H9 (cell line): ENCODE results near the gene PVR. TPM values are rescaled to one million over a fixed set of nuclear protein-coding genes. Genes with fewer than 3 reads are reported as not detected.
A peak's percentile ranks its signal among the peaks of the same experiment; 100 is the strongest.

Experiments used
- DNase-seq: peaks from one replicate; pipeline ENCODE4 v3.0.0-alpha.2; 2017
- H2AFZ ChIP-seq: one replicate; pipeline ENCODE4 v1.6.1; 2013; ENCODE audit warnings: mild to moderate bottlenecking, low read length, control low read depth, moderate library complexity
- H2AK5ac ChIP-seq: 2 replicates; pipeline ENCODE4 v1.6.1; 2013; ENCODE audit warnings: low read length, control low read depth, mixed read lengths; ENCODE audit not compliant: insufficient read length
- H2BK120ac ChIP-seq: one replicate; pipeline ENCODE4 v1.6.1; 2013; ENCODE audit warnings: low read depth, mild to moderate bottlenecking, low read length, control low read depth, inconsistent platforms; ENCODE audit not compliant: poor library complexity, severe bottlenecking
- H2BK12ac ChIP-seq: 2 replicates; pipeline ENCODE4 v1.6.1; 2013; ENCODE audit warnings: low read length, control low read depth, mixed read lengths, low read depth; ENCODE audit not compliant: insufficient read length
- H2BK15ac ChIP-seq: 2 replicates; pipeline ENCODE4 v1.6.1; 2013; ENCODE audit warnings: low read depth, low read length, control low read depth
- H2BK20ac ChIP-seq: one replicate; pipeline ENCODE4 v1.6.1; 2013; ENCODE audit warnings: low read depth, mild to moderate bottlenecking, low read length, control low read depth, inconsistent platforms; ENCODE audit not compliant: poor library complexity, severe bottlenecking
- H2BK5ac ChIP-seq: 2 replicates; pipeline ENCODE4 v1.6.1; 2013; ENCODE audit warnings: low read length, control low read depth, mixed read lengths; ENCODE audit not compliant: insufficient read length
- H3K14ac ChIP-seq: 2 replicates; pipeline ENCODE4 v1.6.1; 2013; ENCODE audit warnings: low read length, control low read depth; ENCODE audit not compliant: insufficient read depth
- H3K18ac ChIP-seq: 2 replicates; pipeline ENCODE4 v1.6.1; 2013; ENCODE audit warnings: low read depth, mild to moderate bottlenecking, mixed read lengths, low read length, control low read depth; ENCODE audit not compliant: insufficient read length
- H3K23ac ChIP-seq: 2 replicates; pipeline ENCODE4 v1.6.1; 2013; ENCODE audit warnings: low read length, control low read depth, mixed read lengths, low read depth; ENCODE audit not compliant: insufficient read length
- H3K23me2 ChIP-seq: 2 replicates; pipeline ENCODE4 v1.6.1; 2013; ENCODE audit warnings: low read depth, mild to moderate bottlenecking, mixed read lengths, low read length, control low read depth; ENCODE audit not compliant: insufficient read length, poor library complexity, severe bottlenecking
- H3K27ac ChIP-seq: 2 replicates; pipeline ENCODE4 v1.5.1; 2013; ENCODE audit warnings: low read length, control low read depth, mixed read lengths, low read depth; ENCODE audit not compliant: insufficient read length
- H3K27me3 ChIP-seq: 2 replicates; pipeline ENCODE4 v1.6.1; 2013; ENCODE audit warnings: low read length, control low read depth, inconsistent platforms; ENCODE audit not compliant: insufficient read depth
- H3K4ac ChIP-seq: 2 replicates; pipeline ENCODE4 v1.6.1; 2013; ENCODE audit warnings: low read depth, mild to moderate bottlenecking, control low read depth, inconsistent platforms, low read length, moderate library complexity
- H3K4me1 ChIP-seq: 2 replicates; pipeline ENCODE4 v1.6.1; 2013; ENCODE audit warnings: low read length, control low read depth, inconsistent platforms; ENCODE audit not compliant: insufficient read depth
- H3K4me2 ChIP-seq: 2 replicates; pipeline ENCODE4 v1.6.1; 2013; ENCODE audit warnings: low read length, control low read depth, mixed read lengths; ENCODE audit not compliant: insufficient read length, insufficient read depth
- H3K56ac ChIP-seq: 2 replicates; pipeline ENCODE4 v1.6.1; 2013; ENCODE audit warnings: low read depth, mild to moderate bottlenecking, mixed read lengths, low read length, control low read depth; ENCODE audit not compliant: insufficient read length
- H3K79me1 ChIP-seq: 2 replicates; pipeline ENCODE4 v1.6.1; 2013; ENCODE audit warnings: low read depth, mild to moderate bottlenecking, moderate library complexity, low read length, control low read depth, inconsistent platforms; ENCODE audit not compliant: insufficient read depth, poor library complexity, severe bottlenecking
- H3K79me2 ChIP-seq: 2 replicates; pipeline ENCODE4 v1.6.1; 2013; ENCODE audit warnings: low read length, control low read depth, inconsistent platforms; ENCODE audit not compliant: insufficient read depth
- H3K9ac ChIP-seq: 2 replicates; pipeline ENCODE4 v1.6.1; 2013; ENCODE audit warnings: low read length, control low read depth, mixed read lengths; ENCODE audit not compliant: insufficient read length; ENCODE audit errors: extremely low read depth
- H3K9me3 ChIP-seq: one replicate; pipeline ENCODE4 v1.6.1; 2013; ENCODE audit warnings: low read depth, low read length, inconsistent platforms; ENCODE audit not compliant: control insufficient read depth
- H3T11ph ChIP-seq: one replicate; pipeline ENCODE4 v1.6.1; 2013; ENCODE audit warnings: mild to moderate bottlenecking, low read length, control low read depth, inconsistent platforms
- H4K20me1 ChIP-seq: one replicate; pipeline ENCODE4 v1.6.1; 2013; ENCODE audit not compliant: control insufficient read depth, insufficient read length, insufficient read depth
- H4K5ac ChIP-seq: 2 replicates; pipeline ENCODE4 v1.6.1; 2013; ENCODE audit warnings: low read depth, mild to moderate bottlenecking, mixed read lengths, low read length, control low read depth; ENCODE audit not compliant: insufficient read length
- H4K8ac ChIP-seq: replicated peaks from 2 replicates; pipeline ENCODE4 v1.6.1; 2013; ENCODE audit warnings: low read length, control low read depth, mixed read lengths, low read depth; ENCODE audit not compliant: insufficient read length
- H4K91ac ChIP-seq: 2 replicates; pipeline ENCODE4 v1.6.1; 2013; ENCODE audit warnings: low read depth, mild to moderate bottlenecking, moderate library complexity, mixed read lengths, low read length, control low read depth; ENCODE audit not compliant: insufficient read length
- H3K27ac Mint-ChIP-seq, 3 experiments: 2 replicates in 2 of 3; 3 replicates in 1 of 3; pipeline ENCODE4 v1.8.0; 2020 to 2021; ENCODE audit warnings: mixed read lengths in 3 of 3, mild to moderate bottlenecking in 1 of 3, moderate library complexity in 1 of 3
- H3K27me3 Mint-ChIP-seq: 2 replicates; pipeline ENCODE4 v1.8.0; 2021; ENCODE audit warnings: low read depth, mild to moderate bottlenecking, moderate library complexity, mixed read lengths
- H3K36me3 Mint-ChIP-seq, 3 experiments: 2 replicates in 2 of 3; 3 replicates in 1 of 3; pipeline ENCODE4 v1.8.0; 2020 to 2021; ENCODE audit warnings: low read depth in 3 of 3, mixed read lengths in 3 of 3; ENCODE audit not compliant: insufficient read depth in 1 of 3
- H3K4me1 Mint-ChIP-seq, 2 experiments: 2 replicates each; pipeline ENCODE4 v1.8.0; 2020; ENCODE audit warnings: mixed read lengths in 2 of 2
- H3K4me3 Mint-ChIP-seq, 2 experiments: 2 replicates in 1 of 2; 3 replicates in 1 of 2; pipeline ENCODE4 v1.8.0; 2020 to 2021; ENCODE audit warnings: mild to moderate bottlenecking in 2 of 2, mixed read lengths in 2 of 2, moderate library complexity in 1 of 2
- H3K9me3 Mint-ChIP-seq, 2 experiments: 2 replicates in 1 of 2; 3 replicates in 1 of 2; pipeline ENCODE4 v1.8.0; 2020; ENCODE audit warnings: mild to moderate bottlenecking in 2 of 2, mixed read lengths in 2 of 2, moderate library complexity in 1 of 2
- CTCF ChIP-seq: fragments of 200-600 bp; sonication (generic); conservative IDR thresholded peaks from 3 replicates; pipeline ENCODE4 v1.8.0; 2021; ENCODE audit warnings: antibody characterized with exemption, mild to moderate bottlenecking
- WGBS: extraction: QIAGEN DNeasy Blood & Tissue Kit; methylation state at CpG from one replicate; pipeline ENCODE4 v1.1.7; 2013; ENCODE audit warnings: missing lambda C conversion rate, low lambda C conversion rate, mixed read lengths; ENCODE audit not compliant: insufficient read length; ENCODE audit errors: extremely low coverage; 5-methylcytosine and 5-hydroxymethylcytosine counted together
- total RNA-seq: library from RNA; stranded (reverse); gene quantifications from 2 replicates; pipeline ENCODE4 v1.2.1, GENCODE V29; 2021

PVR gene
- total RNA-seq, 1 experiment from 2014 or later = 29.2 TPM

- H3K27me3 ChIP-seq = no peaks in the 10 kb centered on the region
- H3K79me2 ChIP-seq = no peaks in the 10 kb centered on the region
- no peak overlapping the region for H3K27ac ChIP-seq
- Mint-ChIP-seq H3K27me3 (no peaks in the 10 kb centered on the region; the same call in none of the 2 replicates), H3K36me3 (peaks cover 19 to 48% (median 35%) of the 10 kb centered on the region in 3 experiments; a peak in 6 of 7 replicates), H3K9me3 (no peaks in the 10 kb centered on the region), H3K27ac (peak overlapping the region in 1 of 3 experiments; percentile 46; a peak in 1 of 7 replicates), H3K4me1 (peaks cover 10 to 12% of the 10 kb centered on the region in 2 experiments), H3K4me3 (no peak overlapping the region; a peak in 1 of 5 replicates)
- no peaks in the 10 kb centered on the region for H4K20me1 ChIP-seq
- no peak overlapping the region for H2AK5ac ChIP-seq
- no peak overlapping the region for H2BK20ac ChIP-seq
- no peak for DNase-seq
- H2BK5ac ChIP-seq = no peak overlapping the region
- H2AFZ ChIP-seq = no peak overlapping the region
- no peak for TF ChIP-seq CTCF
- no peak overlapping the region for H3K4me2 ChIP-seq
- no peak overlapping the region for H3K9ac ChIP-seq
- H3K9me3 ChIP-seq = no peaks in the 10 kb centered on the region
- H3K4ac ChIP-seq = no peak overlapping the region
- no peak overlapping the region for H2BK15ac ChIP-seq
- no peak overlapping the region for H3K56ac ChIP-seq
- H3K4me1 ChIP-seq = no peaks in the 10 kb centered on the region
- no peak overlapping the region for H4K8ac ChIP-seq
- no peak overlapping the region for H3K14ac ChIP-seq
- no peak overlapping the region for H2BK120ac ChIP-seq
- no peak overlapping the region for H4K5ac ChIP-seq
- no peak overlapping the region for H2BK12ac ChIP-seq
- H3K18ac ChIP-seq = no peak overlapping the region
- no CpG with 5 or more reads among the region's 7 CpGs for WGBS
- no peaks in the 10 kb centered on the region for H3K23me2 ChIP-seq
- no peak overlapping the region for H3T11ph ChIP-seq
- H3K79me1 ChIP-seq = no peaks in the 10 kb centered on the region
- no peak overlapping the region for H4K91ac ChIP-seq
- no peak overlapping the region for H3K23ac ChIP-seq
These were observed 19.1 kb downstream of the PVR start for GRCh38 chr19:44662691-44663385.
